HepG2 (cell line): ENCODE data around the gene P2RY6. TPM values are rescaled to one million over a fixed set of nuclear protein-coding genes. Genes with fewer than 3 reads are reported as not detected.

Experiments
- E2F2 ChIP-seq: sonication (generic); formaldehyde crosslinking; IDR thresholded peaks from 2 replicates; pipeline ENCODE4 v1.4.0; 2020; ENCODE audit warnings: missing genetic modification reagents, borderline replicate concordance
- GZF1 ChIP-seq: sonication (generic); formaldehyde crosslinking; IDR thresholded peaks from 2 replicates; pipeline ENCODE4 v1.5.1; 2020; ENCODE audit warnings: mild to moderate bottlenecking, missing genetic modification reagents
- MYNN ChIP-seq: sonication (generic); formaldehyde crosslinking; IDR thresholded peaks from 2 replicates; pipeline ENCODE4 v1.4.0; 2020; ENCODE audit warnings: mild to moderate bottlenecking, low read depth, missing genetic modification reagents
- RARA ChIP-seq: IDR thresholded peaks from 2 replicates; pipeline ENCODE4 v1.6.1; 2016; ENCODE audit warnings: missing genetic modification reagents, missing compliant biosample characterization
- STAG1 ChIP-seq: sonication (generic); formaldehyde crosslinking; IDR thresholded peaks from 2 replicates; pipeline ENCODE4 v1.4.0; 2020; ENCODE audit warnings: missing genetic modification reagents
- ZBTB37 ChIP-seq: sonication (generic); formaldehyde crosslinking; IDR thresholded peaks from 2 replicates; pipeline ENCODE4 v1.4.0; 2020; ENCODE audit warnings: mild to moderate bottlenecking, missing genetic modification reagents
- ZBTB7B ChIP-seq: sonication (generic); formaldehyde crosslinking; IDR thresholded peaks from 2 replicates; pipeline ENCODE4 v1.4.0; 2020; ENCODE audit warnings: missing genetic modification reagents
- ZNF343 ChIP-seq: sonication (generic); formaldehyde crosslinking; IDR thresholded peaks from 2 replicates; pipeline ENCODE4 v1.4.0; 2020; ENCODE audit warnings: mild to moderate bottlenecking, missing genetic modification reagents
- ZNF510 ChIP-seq: sonication (generic); formaldehyde crosslinking; IDR thresholded peaks from 2 replicates; pipeline ENCODE4 v1.4.0; 2020; ENCODE audit warnings: low read depth, mild to moderate bottlenecking, missing genetic modification reagents
- ZNF616 ChIP-seq: sonication (generic); formaldehyde crosslinking; IDR thresholded peaks from 2 replicates; pipeline ENCODE4 v1.5.0; 2020; ENCODE audit warnings: low read depth, mild to moderate bottlenecking, missing genetic modification reagents
- polyA plus RNA-seq, 8 experiments: library from polyadenylated mRNA; depleted of rRNA in 3 of 8; stranded (reverse) in 7 of 8; unstranded in 1 of 8; fragments of >200 nt; fragmentation: Illumina TruSeq in 4 of 8; extraction: Trizol in 4 of 8; gene quantifications; 2 replicates each; pipeline versions ENCODE4 v1.2.1 to v1.2.3, GENCODE V29; 2011 to 2016; ENCODE audit warnings: low read depth in 4 of 8, missing spikeins in 1 of 8, mixed read lengths in 1 of 8; ENCODE audit not compliant: insufficient read depth in 1 of 8
- total RNA-seq, 5 experiments: library from RNA; depleted of rRNA; stranded (reverse); fragments of >200 nt; fragmentation: Illumina TruSeq; extraction: Trizol; gene quantifications; 2 replicates each; pipeline ENCODE4 v1.2.3, GENCODE V29; 2016; ENCODE audit warnings: low read depth in 1 of 5
- TF ChIP-seq, protein P1 (sequence below): sonication (generic); formaldehyde crosslinking; IDR thresholded peaks from 2 replicates; pipeline ENCODE4 v1.5.0; 2020; ENCODE audit warnings: missing genetic modification reagents, mild to moderate bottlenecking, borderline replicate concordance
- TF ChIP-seq, protein P2 (sequence below): sonication (generic); formaldehyde crosslinking; IDR thresholded peaks from 2 replicates; pipeline ENCODE4 v1.4.0; 2020; ENCODE audit warnings: missing genetic modification reagents

The P2RY6 gene
- total and polyA plus RNA-seq, 2 of the 13 experiments (the other 11 are each of a cell fraction or from before 2014, with no cell fraction given), result 0.09 to 0.29 TPM

- TF ChIP-seq ZNF343 (CRISPR knock-in tag) (no peak), ZBTB7B (no peak), GZF1 (CRISPR knock-in tag) (no peak), ZBTB37 (CRISPR knock-in tag) (no peak), MYNN (CRISPR knock-in tag) (no peak), ZNF510 (CRISPR knock-in tag) (no peak), STAG1 (CRISPR knock-in tag) (no peak), E2F2 (CRISPR knock-in tag) (no peak), ZNF616 (CRISPR knock-in tag) (no peak), RARA (CRISPR knock-in tag) (no peak)
- TF ChIP-seq, protein P1, sequence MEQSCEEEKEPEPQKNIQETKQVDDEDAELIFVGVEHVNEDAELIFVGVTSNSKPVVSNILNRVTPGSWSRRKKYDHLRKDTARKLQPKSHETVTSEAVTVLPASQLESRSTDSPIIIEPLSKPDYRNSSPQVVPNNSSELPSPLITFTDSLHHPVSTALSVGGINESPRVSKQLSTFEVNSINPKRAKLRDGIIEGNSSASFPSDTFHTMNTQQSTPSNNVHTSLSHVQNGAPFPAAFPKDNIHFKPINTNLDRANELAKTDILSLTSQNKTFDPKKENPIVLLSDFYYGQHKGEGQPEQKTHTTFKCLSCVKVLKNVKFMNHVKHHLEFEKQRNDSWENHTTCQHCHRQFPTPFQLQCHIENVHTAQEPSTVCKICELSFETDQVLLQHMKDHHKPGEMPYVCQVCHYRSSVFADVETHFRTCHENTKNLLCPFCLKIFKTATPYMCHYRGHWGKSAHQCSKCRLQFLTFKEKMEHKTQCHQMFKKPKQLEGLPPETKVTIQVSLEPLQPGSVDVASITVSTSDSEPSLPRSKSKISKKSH (CRISPR knock-in tag), result no peak
- TF ChIP-seq, protein P2, sequence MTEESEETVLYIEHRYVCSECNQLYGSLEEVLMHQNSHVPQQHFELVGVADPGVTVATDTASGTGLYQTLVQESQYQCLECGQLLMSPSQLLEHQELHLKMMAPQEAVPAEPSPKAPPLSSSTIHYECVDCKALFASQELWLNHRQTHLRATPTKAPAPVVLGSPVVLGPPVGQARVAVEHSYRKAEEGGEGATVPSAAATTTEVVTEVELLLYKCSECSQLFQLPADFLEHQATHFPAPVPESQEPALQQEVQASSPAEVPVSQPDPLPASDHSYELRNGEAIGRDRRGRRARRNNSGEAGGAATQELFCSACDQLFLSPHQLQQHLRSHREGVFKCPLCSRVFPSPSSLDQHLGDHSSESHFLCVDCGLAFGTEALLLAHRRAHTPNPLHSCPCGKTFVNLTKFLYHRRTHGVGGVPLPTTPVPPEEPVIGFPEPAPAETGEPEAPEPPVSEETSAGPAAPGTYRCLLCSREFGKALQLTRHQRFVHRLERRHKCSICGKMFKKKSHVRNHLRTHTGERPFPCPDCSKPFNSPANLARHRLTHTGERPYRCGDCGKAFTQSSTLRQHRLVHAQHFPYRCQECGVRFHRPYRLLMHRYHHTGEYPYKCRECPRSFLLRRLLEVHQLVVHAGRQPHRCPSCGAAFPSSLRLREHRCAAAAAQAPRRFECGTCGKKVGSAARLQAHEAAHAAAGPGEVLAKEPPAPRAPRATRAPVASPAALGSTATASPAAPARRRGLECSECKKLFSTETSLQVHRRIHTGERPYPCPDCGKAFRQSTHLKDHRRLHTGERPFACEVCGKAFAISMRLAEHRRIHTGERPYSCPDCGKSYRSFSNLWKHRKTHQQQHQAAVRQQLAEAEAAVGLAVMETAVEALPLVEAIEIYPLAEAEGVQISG (CRISPR knock-in tag), result no peak
- TF ChIP-seq, all 625 proteins: peak for 7
These were observed 34.8 kb downstream of the P2RY6 start (continued) for GRCh38 chr11:73306977-73307322.
